Epithelial cell of esophagus (primary cell): ENCODE data around the gene C1orf210.

Source experiments
- DNase-seq: peaks from one replicate; pipeline ENCODE4 v3.0.0; 2010; ENCODE audit warnings: low read depth
- H3K4me3 ChIP-seq: 2 replicates; pipeline ENCODE4 v1.5.1; 2011; ENCODE audit warnings: mild to moderate bottlenecking, low read length, control low read depth
- CTCF ChIP-seq: IDR thresholded peaks from 2 replicates; pipeline ENCODE4 v1.5.1; 2011; ENCODE audit warnings: low read depth, mild to moderate bottlenecking, low read length, control low read depth, inconsistent platforms; ENCODE audit not compliant: insufficient read depth; ENCODE audit errors: missing control alignments

C1orf210 gene

GRCh38 chr1:43251024-43251423, 34.4 kb downstream of the C1orf210 start:
- no peak for TF ChIP-seq CTCF
- no peak for DNase-seq

GRCh38 chr1:43250351-43250761, 35.0 kb downstream of the C1orf210 start:
- TF ChIP-seq CTCF: no peak
- H3K4me3 ChIP-seq: no peak overlapping the region
- DNase-seq: no peak

More at GRCh38 chr1:43251024-43251423, 34.4 kb downstream of the C1orf210 start:
- H3K4me3 ChIP-seq: no peak overlapping the region

- H3K4me3 ChIP-seq: no peak overlapping the region
- TF ChIP-seq CTCF: no peak
- no peak for DNase-seq
These were observed 38.0 kb downstream of the C1orf210 start for GRCh38 chr1:43247256-43247921.

GRCh38 chr1:43246466-43247213, 38.7 kb downstream of the C1orf210 start:
- H3K4me3 ChIP-seq: no peak overlapping the region
- TF ChIP-seq CTCF: no peak
- no peak for DNase-seq

- no peak for DNase-seq
- no peak for TF ChIP-seq CTCF
- no peak overlapping the region for H3K4me3 ChIP-seq
These were observed 42.1 kb downstream of the C1orf210 start for GRCh38 chr1:43243299-43243698.

- peak; percentile 60 for DNase-seq
- H3K4me3 ChIP-seq: no peak overlapping the region
- TF ChIP-seq CTCF: no peak
These were observed 44.0 kb downstream of the C1orf210 start for GRCh38 chr1:43241413-43241836.
